GM18511 (cell line): ENCODE data around the gene CEP70.
"Not testable (repeated sequence)": the region's sequence is repeated elsewhere in the genome, so short reads cannot be mapped to it uniquely, and the experiment has no call there.

Experiments used
- ATAC-seq: cut with Tn5 transposase; IDR thresholded peaks from one replicate; pipeline ENCODE4 v1.9.1; 2021; ENCODE audit warnings: mild to moderate bottlenecking, moderate library complexity; ENCODE audit not compliant: unreplicated experiment

The CEP70 gene

GRCh38 chr3:138455801-138456716 lies 138.0 kb downstream of the CEP70 start:
- ATAC-seq = no peak

- not testable (repeated sequence) for ATAC-seq
Measured at GRCh38 chr3:138453940-138454339, 140.1 kb downstream of the CEP70 start.

GRCh38 chr3:138452436-138452835 lies 141.6 kb downstream of the CEP70 start:
- ATAC-seq = no peak

- ATAC-seq = no peak
Measured at GRCh38 chr3:138451595-138452162, 142.4 kb downstream of the CEP70 start.

- no peak for ATAC-seq
Measured at GRCh38 chr3:138450704-138451424, 143.2 kb downstream of the CEP70 start.

- ATAC-seq = no peak
Measured at GRCh38 chr3:138450181-138450580, 143.9 kb downstream of the CEP70 start.

- no peak for ATAC-seq
Measured at GRCh38 chr3:138449490-138449889, 144.6 kb downstream of the CEP70 start.

GRCh38 chr3:138448631-138449030 lies 145.4 kb downstream of the CEP70 start:
- ATAC-seq = no peak

GRCh38 chr3:138445654-138446053 lies 148.4 kb downstream of the CEP70 start:
- no peak for ATAC-seq

- ATAC-seq = no peak
Measured at GRCh38 chr3:138445236-138445635, 148.8 kb downstream of the CEP70 start.
